CD14-positive monocyte (primary cell): ENCODE measurements around the gene FAM174B. TPM values are rescaled to one million over a fixed set of nuclear protein-coding genes. Genes with fewer than 3 reads are reported as not detected.

Experiments
- DNase-seq, 3 donors: peaks; one replicate each; pipeline ENCODE4 v3.0.0-alpha.2; 2011 to 2022
- H2AFZ ChIP-seq: 2 replicates; pipeline ENCODE4 v1.6.0; 2012; ENCODE audit warnings: mild to moderate bottlenecking, low read depth, low read length, inconsistent platforms; ENCODE audit not compliant: insufficient read depth, poor library complexity, severe bottlenecking
- H3K27ac ChIP-seq, 2 donors: 1 replicate in 1 of 2; 2 replicates in 1 of 2; pipeline ENCODE4 v1.5.1; 2012 to 2013; ENCODE audit warnings: low read length in 2 of 2, control low read depth in 1 of 2, inconsistent platforms in 1 of 2, low read depth in 1 of 2, mild to moderate bottlenecking in 1 of 2
- H3K27me3 ChIP-seq, 2 donors: one replicate each; pipeline versions ENCODE4 v1.6.0 to v1.6.1; 2011 to 2013; ENCODE audit warnings: low read length in 2 of 2; ENCODE audit not compliant: control insufficient read depth in 2 of 2, insufficient read depth in 2 of 2
- H3K36me3 ChIP-seq, 2 donors: replicated peaks in 1 of 2; 1 replicate in 1 of 2; 2 replicates in 1 of 2; pipeline versions ENCODE4 v1.5.1 to v1.6.1; 2012 to 2013; ENCODE audit warnings: low read length in 2 of 2, control low read depth in 1 of 2, inconsistent platforms in 1 of 2, mild to moderate bottlenecking in 1 of 2; ENCODE audit not compliant: insufficient read depth in 2 of 2, control insufficient read depth in 1 of 2
- H3K4me1 ChIP-seq, 2 donors: 1 replicate in 1 of 2; 2 replicates in 1 of 2; pipeline versions ENCODE4 v1.5.1 to v1.6.1; 2012 to 2013; ENCODE audit warnings: low read length in 2 of 2, control low read depth in 1 of 2, inconsistent platforms in 1 of 2, mild to moderate bottlenecking in 1 of 2, moderate library complexity in 1 of 2; ENCODE audit not compliant: insufficient read depth in 2 of 2, control insufficient read depth in 1 of 2
- H3K4me2 ChIP-seq: replicated peaks from 2 replicates; pipeline ENCODE3; 2012; ENCODE audit warnings: low read length, moderate library complexity, mild to moderate bottlenecking; ENCODE audit not compliant: poor library complexity, severe bottlenecking; ENCODE audit errors: extremely low read depth
- H3K4me3 ChIP-seq, 3 experiments: fragments of 200-600 bp in 1 of 3; sonication (generic) in 1 of 3; replicated peaks in 1 of 3; 1 replicate in 2 of 3; 2 replicates in 1 of 3; pipeline ENCODE4 v1.5.1; 2011 to 2013; ENCODE audit warnings: low read length in 3 of 3, mild to moderate bottlenecking in 3 of 3, control low read depth in 2 of 3, low read depth in 2 of 3, inconsistent platforms in 1 of 3, moderate library complexity in 1 of 3
- H3K79me2 ChIP-seq: 2 replicates; pipeline ENCODE4 v1.6.0; 2012; ENCODE audit warnings: mild to moderate bottlenecking, control low read depth, inconsistent platforms, low read length, moderate library complexity; ENCODE audit not compliant: insufficient read depth
- H3K9ac ChIP-seq: 2 replicates; pipeline ENCODE4 v1.6.0; 2017; ENCODE audit warnings: low read length, mild to moderate bottlenecking; ENCODE audit not compliant: insufficient read depth, poor library complexity, severe bottlenecking
- H3K9me3 ChIP-seq, 2 donors: replicated peaks in 1 of 2; 1 replicate in 1 of 2; 2 replicates in 1 of 2; pipeline versions ENCODE4 v1.5.1 to v1.6.1; 2012 to 2013; ENCODE audit warnings: low read length in 2 of 2, control low read depth in 1 of 2; ENCODE audit not compliant: control insufficient read depth in 1 of 2, insufficient read depth in 1 of 2
- H4K20me1 ChIP-seq: 2 replicates; pipeline ENCODE4 v1.6.0; 2012; ENCODE audit warnings: mild to moderate bottlenecking, low read length, control low read depth, moderate library complexity; ENCODE audit not compliant: insufficient read depth
- H3K27ac Mint-ChIP-seq, 7 donors: one replicate each; pipeline ENCODE4 v1.8.0; 2020; ENCODE audit warnings: mild to moderate bottlenecking in 7 of 7, mixed read lengths in 7 of 7, moderate library complexity in 6 of 7, inconsistent platforms in 2 of 7
- H3K27me3 Mint-ChIP-seq, 3 donors: one replicate each; pipeline ENCODE4 v1.8.0; 2021 to 2022; ENCODE audit warnings: low read depth in 3 of 3, mild to moderate bottlenecking in 3 of 3, mixed read lengths in 3 of 3, moderate library complexity in 3 of 3, inconsistent platforms in 1 of 3
- H3K36me3 Mint-ChIP-seq, 2 donors: one replicate each; pipeline ENCODE4 v1.8.0; 2020; ENCODE audit warnings: mixed read lengths in 2 of 2, inconsistent platforms in 1 of 2, mild to moderate bottlenecking in 1 of 2
- H3K4me1 Mint-ChIP-seq: one replicate; pipeline ENCODE4 v1.8.0; 2020; ENCODE audit warnings: mild to moderate bottlenecking, mixed read lengths
- H3K4me3 Mint-ChIP-seq, 2 donors: one replicate each; pipeline ENCODE4 v1.8.0; 2020; ENCODE audit warnings: mild to moderate bottlenecking in 2 of 2, mixed read lengths in 2 of 2, moderate library complexity in 1 of 2
- H3K9me3 Mint-ChIP-seq, 7 donors: one replicate each; pipeline ENCODE4 v1.8.0; 2020 to 2022; ENCODE audit warnings: mixed read lengths in 7 of 7, mild to moderate bottlenecking in 6 of 7, moderate library complexity in 6 of 7, inconsistent platforms in 2 of 7
- CTCF ChIP-seq: fragments of 200-600 bp; IDR thresholded peaks from one replicate; pipeline ENCODE4 v1.8.0; 2022; ENCODE audit warnings: antibody characterized with exemption, mild to moderate bottlenecking
- WGBS: methylation state at CpG from one replicate; pipeline ENCODE4 v1.1.5; 2013; ENCODE audit warnings: missing lambda C conversion rate; ENCODE audit not compliant: insufficient coverage; 5-methylcytosine and 5-hydroxymethylcytosine counted together
- intact Hi-C, 2 donors: fragments of 100-400 bp; cut with micrococcal nuclease; formaldehyde crosslinking; loops; one replicate each; pipeline versions ENCODE4 v1.15.0 to v1.15.1; 2023
- polyA plus RNA-seq, 3 donors: library from polyadenylated mRNA; depleted of rRNA in 1 of 3; unstranded in 2 of 3; stranded (reverse) in 1 of 3; fragments of 300-500 nt in 2 of 3; fragments of >200 nt in 1 of 3; fragmentation: Illumina TruSeq in 2 of 3; gene quantifications; 1 replicate in 2 of 3; 2 replicates in 1 of 3; pipeline ENCODE4 v1.2.3, GENCODE V29; 2012 to 2021

The FAM174B gene
- polyA plus RNA-seq, 3 donors: 2.2 to 4.7 (median 3.2) TPM

- Histone ChIP-seq H3K9me3 (no peaks in the 10 kb centered on the region), H3K4me3 (no peak overlapping the region), H4K20me1 (no peaks in the 10 kb centered on the region), H3K9ac (no peak overlapping the region), H3K4me1 (no peaks in the 10 kb centered on the region), H3K4me2 (no peak overlapping the region), H3K36me3 (no peaks in the 10 kb centered on the region), H3K79me2 (no peaks in the 10 kb centered on the region), H2AFZ (no peak overlapping the region), H3K27me3 (no peaks in the 10 kb centered on the region), H3K27ac (no peak overlapping the region)
- Mint-ChIP-seq H3K36me3 (no peaks in the 10 kb centered on the region), H3K4me1 (no peaks in the 10 kb centered on the region), H3K27me3 (peaks cover 0 to 5% (median 0%) of the 10 kb centered on the region in 3 donors), H3K27ac (no peak overlapping the region), H3K4me3 (no peak overlapping the region), H3K9me3 (no peaks in the 10 kb centered on the region)
- WGBS: 100% methylated on average over 4 of the region's 6 CpGs
- DNase-seq: no peak
- intact Hi-C loops: no loop called here
- no peak for TF ChIP-seq CTCF
Observed at GRCh38 chr15:92586966-92587365, 68.6 kb downstream of the FAM174B start.

- Histone ChIP-seq H3K27me3 (no peaks in the 10 kb centered on the region), H3K9ac (no peak overlapping the region), H4K20me1 (no peaks in the 10 kb centered on the region), H3K4me2 (no peak overlapping the region), H3K9me3 (no peaks in the 10 kb centered on the region), H3K4me3 (no peak overlapping the region), H3K27ac (no peak overlapping the region), H3K4me1 (no peaks in the 10 kb centered on the region), H3K36me3 (no peaks in the 10 kb centered on the region), H3K79me2 (no peaks in the 10 kb centered on the region), H2AFZ (no peak overlapping the region)
- DNase-seq: no peak
- Mint-ChIP-seq H3K4me3 (no peak overlapping the region), H3K27me3 (peaks cover 0 to 5% (median 2%) of the 10 kb centered on the region in 3 donors), H3K36me3 (no peaks in the 10 kb centered on the region), H3K4me1 (no peaks in the 10 kb centered on the region), H3K27ac (no peak overlapping the region), H3K9me3 (peaks cover 0 to 1% (median 0%) of the 10 kb centered on the region in 7 donors)
- intact Hi-C loops: no loop called here
- WGBS: 83% methylated on average over 8 of the region's 8 CpGs
- no peak for TF ChIP-seq CTCF
Observed at GRCh38 chr15:92586383-92586942, 69.1 kb downstream of the FAM174B start.
